ENCODE results near the gene MRAP2.
A peak's percentile ranks its signal among the peaks of the same experiment; 100 is the strongest.

The MRAP2 gene, protein sequence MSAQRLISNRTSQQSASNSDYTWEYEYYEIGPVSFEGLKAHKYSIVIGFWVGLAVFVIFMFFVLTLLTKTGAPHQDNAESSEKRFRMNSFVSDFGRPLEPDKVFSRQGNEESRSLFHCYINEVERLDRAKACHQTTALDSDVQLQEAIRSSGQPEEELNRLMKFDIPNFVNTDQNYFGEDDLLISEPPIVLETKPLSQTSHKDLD

DNA sequence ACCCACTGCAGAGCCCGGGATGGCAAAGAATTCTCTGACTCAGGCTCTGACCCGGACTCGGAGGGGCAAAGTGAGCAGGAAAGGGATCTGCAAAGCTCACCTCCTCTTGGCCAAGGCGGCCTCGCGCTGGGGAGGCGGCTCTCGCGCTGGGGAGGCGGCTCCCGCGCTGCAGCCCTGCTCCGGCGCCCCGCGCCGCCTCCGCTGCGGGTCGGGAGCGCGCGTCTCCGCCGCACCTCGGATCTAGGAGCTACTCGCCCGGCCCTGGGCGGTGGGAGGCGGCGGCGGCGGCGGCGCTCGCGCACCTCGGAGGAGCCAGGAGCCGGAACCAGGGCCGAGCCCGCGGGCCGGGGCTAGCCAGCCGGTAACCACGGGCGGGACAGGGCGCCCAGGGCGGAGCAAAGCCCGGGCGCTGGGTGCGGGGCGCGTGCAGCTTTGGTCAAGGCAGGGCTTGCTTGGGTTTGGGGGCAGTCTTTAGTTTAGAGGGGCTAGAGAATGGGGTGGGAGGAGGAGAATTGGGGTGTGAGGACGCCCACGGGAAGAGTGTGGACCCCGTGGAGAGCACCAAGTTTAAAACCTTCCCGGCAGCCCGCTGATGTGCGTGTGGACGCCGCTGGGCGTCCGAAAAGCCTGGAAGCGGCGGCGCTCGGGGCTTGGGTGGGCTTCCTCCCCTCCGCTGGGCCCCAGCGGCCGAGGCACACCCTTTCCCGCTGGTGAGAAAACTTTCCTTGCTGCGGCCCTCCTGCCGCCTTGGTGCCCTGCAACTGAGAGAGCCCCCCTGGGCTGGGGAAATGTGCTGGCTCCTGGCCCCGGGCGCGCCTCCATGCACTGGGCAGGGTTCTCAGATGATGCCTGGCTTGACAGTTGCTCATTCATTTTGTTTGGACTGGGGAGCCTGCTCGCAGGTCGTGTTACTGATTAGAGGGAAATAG is at the start of gene MRAP2:
Gene MRAP2 (plus strand): TSS at position 250 of the 929 bp plus-strand sequence. CDS start 21,547 bp downstream, outside the sequence.
- no peak for DNase-seq

DNA sequence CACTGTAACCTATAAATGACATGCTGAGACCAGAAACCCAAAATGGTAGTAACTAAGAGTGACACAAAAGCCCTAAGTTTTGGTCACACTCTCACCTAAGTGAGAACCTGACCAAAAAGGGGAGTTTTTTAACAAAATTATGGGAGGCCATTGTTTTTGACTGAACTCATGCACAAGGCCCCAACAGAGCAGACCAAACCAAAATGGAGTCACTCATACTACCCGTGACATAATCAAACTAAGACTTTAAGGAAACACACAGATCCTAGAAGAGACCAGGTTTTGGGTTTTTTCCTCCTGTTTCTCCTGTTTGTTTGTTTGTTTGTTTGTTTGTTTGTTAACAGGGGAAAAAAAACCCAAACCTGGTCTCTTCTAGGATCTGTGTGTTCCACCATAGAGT is 49.2 kb upstream of the MRAP2 start:
- no peak for DNase-seq

DNA sequence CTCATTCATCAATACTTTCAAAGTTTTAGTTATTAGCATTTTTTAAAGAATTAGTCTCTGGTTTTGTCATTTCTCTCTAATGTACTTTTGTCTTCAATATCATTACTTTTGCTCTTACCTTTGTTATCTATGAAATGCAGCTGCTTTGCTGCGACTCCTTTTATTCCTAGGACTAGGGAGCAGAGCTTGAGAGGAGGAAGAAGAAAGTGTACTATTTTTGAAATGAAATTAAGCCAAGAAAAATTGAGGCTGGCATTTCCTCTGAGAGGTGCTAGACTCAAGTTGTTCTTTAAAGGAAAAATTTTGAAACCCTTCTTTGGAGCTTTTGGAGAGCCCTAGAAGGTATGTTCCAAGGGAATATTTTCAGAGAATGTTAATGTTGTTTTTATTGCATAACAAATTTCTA is 48.3 kb upstream of the MRAP2 start:
- DNase-seq, result no peak

DNA sequence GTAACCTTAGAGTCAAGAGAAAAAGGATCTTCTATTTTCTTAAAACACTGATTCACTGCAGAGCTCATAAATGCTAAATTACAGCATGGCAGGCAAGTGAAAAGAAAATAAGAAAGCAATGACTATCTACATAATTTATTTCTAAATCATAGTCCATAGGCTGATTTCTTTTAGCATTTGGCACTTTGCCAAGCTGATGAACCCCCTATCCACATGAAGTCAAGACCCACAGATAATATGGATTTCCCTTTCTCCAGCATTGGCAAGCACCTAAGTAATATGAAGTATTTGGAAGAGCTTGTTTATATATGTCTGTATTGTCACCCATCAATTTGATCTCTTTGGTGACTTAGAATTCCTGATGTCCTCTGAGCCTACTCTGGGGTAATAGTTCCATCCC is 47.9 kb upstream of the MRAP2 start:
- no peak for DNase-seq

DNA sequence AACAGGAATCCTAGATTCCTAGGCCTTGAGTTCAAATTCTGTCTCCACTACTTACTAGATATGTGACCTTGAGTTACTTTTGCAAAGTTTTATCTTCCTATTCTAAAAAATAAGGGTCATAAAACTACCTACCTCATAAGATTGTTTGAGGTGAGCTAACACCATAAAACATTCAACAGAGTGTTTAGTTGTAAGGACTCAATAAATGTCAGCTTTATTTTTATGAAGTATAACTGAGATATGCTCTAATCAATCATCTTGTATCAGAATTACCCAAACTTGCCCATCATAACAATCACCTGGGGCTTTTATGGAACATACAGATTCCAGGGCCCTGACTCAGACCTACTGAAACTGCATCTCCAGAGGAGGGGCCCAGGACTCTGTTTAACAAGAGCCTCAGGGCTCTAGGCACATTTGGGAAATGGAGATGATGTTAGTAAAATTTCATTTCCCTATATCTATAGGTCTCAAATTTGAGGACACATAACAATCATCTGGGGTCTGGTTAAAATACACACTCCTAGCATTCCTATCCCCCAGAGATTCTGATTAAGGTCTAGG is 35.5 kb upstream of the MRAP2 start:
- DNase-seq, result no peak

DNA sequence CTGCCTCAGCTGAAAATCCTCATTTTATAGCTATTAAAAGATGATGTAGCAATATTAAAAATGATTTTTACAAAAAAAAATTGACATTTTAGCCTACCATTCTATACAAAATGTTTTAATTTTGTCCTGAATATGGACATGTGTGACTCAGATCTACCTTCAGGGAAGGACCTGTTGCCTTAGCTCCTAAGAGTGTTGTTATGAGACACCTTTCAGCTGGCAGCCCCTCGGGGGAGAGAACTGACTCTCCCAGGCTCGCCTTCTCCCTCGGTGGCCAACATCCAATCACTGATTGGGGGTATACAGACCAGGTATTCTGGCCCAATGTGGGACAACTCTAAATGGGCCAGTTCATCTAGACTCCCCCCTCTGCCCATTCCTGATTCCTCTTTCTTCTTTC is 32.5 kb upstream of the MRAP2 start:
- DNase-seq, result no peak

DNA sequence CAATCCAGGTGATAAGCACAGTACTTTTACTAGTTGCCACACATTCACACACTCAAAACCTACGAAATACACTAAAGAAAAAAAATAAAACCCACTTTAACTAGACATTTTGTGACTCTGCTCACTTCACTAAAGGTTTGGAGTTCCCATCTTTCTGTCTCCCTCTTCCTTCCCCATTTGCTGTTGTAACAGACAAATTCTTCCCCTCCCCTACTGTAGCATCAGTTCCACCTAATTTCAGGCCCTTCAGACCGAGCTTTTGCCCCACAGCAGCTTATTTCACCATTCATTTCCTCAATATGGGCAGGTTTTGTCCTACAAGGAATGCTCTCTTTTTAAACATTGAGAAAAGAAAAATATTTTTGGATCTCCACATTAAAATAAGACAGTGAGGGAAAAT is 31.3 kb upstream of the MRAP2 start:
- no peak for DNase-seq

DNA sequence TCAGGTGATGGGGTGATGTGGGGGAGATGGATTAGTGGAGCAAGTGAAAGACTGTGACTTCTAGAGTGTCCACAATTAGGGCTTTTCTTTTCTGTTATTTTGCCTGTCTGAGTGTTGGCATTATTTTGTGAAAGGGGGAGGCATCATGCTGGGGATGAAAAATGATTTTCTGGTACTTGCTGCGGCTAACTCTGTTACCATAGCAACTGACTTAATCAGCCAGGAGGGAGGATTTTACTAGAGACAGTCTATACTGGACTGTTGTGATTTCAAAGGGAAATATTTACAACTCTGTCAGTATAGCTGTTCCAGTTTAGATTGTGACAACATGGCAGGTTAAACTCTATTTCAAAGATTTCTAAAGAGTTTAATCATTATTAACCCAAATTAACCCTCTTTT is 30.4 kb upstream of the MRAP2 start:
- DNase-seq, result no peak

DNA sequence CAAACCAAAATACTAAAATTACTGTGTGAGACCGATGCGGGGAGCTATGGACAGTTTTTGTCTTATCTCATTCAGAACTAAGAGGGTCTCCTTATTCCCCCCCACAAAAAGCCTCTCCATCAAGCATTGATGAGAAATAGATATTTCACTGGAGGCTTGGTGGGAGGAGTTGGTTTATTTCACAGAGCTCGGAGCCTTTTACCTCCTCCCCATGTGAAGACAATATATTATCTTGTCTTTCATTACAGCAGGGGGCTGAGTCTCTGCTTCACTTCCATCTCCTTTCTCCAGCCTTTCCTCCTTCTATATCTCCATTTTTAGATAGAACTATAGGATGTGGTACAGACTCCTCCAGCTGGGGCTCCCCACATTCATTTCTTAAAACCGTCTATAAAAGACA is 29.9 kb upstream of the MRAP2 start:
- no peak for DNase-seq

DNA sequence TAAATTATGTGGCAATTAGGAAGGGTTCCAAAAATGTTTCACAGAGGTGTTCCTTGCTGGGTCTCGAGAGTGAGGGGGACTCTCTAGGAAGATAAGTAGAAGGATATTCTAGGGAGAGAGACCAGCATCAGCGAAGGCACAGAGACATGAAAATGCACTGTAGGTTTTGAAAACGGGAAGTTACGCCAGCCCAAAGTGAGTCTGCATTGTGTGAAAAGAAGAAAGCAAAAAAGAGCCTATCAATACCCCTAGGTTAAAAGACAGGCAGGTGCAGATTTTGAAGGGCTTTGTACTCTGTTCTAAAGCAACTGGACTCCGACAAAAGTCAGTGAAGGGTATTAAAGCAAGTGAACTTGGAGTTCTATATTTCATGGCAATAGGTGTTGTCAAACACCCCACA is 25.7 kb upstream of the MRAP2 start:
- no peak for DNase-seq

DNA sequence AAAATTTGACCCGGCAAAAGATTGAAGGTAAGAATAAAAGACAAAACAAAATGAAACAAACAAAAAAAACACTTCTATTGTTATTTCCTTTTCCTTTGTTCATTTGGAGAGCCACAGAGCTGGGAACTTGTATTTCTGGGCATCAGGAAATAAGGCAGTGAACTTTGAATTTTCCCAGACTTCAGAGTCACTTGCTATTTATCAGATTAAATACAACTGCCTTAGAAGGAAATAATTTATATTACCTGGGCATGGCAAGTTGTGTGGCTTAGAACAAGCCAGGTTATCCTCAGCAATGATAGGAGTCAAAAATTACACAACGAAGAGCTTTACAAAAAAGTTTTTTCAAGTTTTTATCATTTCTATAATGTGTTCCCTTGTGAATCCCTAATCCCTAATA is 20.2 kb upstream of the MRAP2 start:
- no peak for DNase-seq

DNA sequence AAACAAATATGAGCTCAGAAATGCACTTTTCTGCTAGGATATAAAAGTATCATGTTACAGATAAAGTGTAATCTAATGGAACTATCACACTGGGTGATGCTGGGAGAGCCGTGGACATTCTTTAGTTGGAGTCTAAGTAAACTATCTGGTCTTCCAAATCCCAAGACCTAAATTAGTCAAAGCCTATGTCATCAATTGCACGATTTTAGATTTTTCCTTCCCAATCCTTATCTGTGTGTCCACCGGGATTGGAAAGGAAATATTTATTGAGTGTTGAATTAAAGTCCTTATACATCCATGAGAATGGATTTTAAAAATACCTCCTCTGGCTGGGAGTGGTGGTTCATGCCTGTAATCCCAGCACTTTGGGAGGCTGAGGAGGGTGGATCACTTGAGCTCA is 19.6 kb upstream of the MRAP2 start:
- no peak for DNase-seq

DNA sequence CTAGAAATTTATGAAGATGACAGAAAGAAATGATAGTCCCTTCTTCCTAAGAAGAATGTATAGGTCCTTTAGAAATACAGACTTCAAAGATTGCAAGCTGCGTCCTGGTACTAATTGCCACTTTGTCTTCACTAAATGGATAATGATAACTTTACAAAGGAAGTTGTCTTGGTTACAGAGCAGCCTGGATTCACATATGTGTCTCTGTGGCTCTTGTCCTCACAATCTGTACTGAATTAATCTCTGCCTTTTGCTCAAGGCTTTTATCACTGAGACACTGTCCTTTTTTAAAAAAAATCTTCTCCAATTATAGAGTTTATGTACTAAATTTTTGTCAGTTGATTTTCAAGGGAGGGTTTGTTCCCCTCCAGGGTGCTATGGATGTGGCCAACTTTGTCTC is 17.5 kb upstream of the MRAP2 start:
- no peak for DNase-seq

DNA sequence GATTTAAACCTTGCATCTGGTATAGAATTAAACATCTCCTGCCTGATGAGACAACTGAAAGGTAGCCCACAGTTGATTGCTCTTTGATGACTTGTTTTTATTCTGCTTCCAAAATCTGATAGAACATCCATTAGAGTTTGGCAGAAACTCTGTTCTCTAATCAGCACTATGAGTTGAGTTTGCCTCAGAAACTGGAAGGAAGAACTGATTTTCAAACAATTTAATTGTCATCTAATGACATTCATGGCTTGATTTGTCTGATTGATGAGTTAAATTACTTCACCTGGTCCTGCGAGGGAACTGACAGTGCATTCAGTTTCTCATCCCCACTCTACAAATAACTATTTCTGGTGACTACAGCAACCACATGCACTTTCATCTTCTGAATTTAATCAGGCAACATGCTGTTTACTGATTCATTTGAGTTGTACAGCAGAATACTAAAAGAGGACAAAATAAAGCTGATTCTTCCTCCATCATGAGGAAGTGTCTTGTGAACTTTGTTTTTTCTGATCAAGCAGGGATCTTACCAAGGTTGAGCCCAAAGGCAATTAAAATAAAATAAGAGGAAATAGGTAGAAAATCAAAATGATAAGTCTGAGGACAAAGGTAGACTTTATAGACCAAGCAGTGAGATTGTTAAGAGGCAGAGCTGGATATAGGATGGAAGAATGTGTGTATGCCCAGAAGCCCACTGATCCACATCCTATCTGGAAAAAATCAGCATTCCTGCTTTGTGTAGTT is 15.7 kb upstream of the MRAP2 start:
- no peak for DNase-seq

DNA sequence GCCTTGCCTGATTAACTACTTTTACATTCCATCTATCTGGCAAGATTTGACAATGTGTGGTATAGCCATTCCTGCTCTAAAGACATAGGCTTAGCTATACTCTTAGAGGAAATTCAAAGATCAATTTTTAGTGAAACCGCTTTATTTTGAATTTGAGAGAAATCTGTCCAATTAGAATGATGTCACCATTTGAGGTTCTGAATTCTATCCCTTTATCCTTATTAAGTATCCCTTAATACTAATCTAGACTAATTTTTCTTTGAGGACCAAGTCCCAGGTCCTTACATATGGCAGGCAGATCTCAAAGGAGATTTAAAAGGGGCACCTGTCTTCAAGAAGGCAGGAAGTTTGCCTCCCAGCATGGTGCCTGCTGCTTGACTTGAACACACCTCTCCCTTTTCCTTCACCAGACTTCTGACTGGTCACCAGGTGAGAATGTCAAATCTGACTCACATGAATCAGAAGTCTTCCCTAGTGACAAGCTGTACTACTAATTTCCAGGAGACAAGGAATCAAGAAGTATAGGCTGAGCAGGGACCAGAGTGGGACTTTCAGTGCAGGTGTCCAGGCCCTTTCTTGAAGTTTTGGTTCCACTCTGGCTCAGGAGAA is 15.0 kb upstream of the MRAP2 start:
- no peak for DNase-seq

DNA sequence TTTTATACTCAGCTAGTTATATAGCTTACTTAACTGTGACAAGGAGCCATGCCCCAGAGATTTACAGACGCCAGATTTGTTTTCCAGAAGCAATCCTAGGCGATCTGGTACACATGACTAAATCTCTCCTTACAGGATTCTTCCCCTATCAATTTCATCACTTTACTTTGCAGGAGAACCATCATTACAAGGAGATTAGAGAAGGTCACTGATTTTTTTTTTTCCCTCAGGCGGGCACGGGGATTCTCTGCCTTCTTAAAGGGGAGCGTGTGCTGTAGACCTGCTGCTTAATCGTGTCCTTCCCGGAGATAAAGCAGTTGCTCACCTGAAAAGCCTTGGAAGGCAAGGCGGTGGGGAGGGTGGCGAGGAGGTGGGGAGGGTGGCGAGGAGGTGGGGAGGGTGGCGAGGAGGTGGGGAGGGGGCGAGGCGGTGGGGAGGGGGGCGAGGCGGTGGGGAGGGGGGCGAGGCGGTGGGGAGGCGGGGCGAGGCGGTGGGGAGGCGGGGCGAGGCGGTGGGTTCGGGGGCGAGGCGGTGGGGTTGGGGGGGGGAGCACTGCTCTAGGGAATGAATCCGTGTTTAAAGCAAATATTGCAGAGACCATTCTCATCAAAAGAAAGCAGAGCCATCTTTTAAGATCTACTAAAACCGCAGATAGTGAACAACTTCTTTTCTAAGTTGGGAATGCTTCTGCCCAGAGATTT is 14.3 kb upstream of the MRAP2 start:
- no peak for DNase-seq

DNA sequence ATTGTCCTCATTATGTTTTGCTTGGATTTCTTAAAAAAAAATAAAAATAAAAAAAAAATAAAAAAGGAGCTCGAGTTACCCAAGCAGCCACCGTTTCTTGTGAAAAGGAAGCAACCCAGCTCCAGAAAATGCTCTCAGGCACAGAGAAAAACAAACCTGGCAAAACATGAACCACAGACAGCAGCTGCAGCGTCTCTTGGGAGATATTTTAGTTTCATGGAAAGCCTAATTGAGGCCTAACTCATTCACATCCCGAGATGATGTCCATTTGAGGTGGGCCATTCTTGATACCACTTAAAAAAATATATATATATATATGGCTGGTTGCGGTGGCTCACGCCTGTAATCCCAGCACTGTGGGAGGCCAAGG is 13.7 kb upstream of the MRAP2 start:
- no peak for DNase-seq

DNA sequence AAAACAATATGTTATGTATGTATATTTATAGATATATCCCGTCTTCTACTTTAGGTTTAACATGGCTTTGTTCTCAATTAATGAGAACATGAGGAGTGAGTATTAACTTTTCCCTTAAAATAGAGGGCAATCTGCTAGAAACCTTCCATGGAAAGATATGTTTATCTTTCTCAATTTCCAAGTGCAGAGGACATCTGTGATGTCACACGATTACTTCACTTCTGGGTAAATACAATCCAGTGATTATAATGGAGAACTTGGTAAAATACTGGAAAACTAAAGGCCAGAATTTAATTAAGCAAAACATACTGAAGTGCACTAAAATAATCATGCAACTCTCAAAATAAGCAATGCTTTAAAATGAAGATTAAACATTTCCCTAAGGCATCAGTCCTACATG is 11.9 kb upstream of the MRAP2 start:
- no peak for DNase-seq

DNA sequence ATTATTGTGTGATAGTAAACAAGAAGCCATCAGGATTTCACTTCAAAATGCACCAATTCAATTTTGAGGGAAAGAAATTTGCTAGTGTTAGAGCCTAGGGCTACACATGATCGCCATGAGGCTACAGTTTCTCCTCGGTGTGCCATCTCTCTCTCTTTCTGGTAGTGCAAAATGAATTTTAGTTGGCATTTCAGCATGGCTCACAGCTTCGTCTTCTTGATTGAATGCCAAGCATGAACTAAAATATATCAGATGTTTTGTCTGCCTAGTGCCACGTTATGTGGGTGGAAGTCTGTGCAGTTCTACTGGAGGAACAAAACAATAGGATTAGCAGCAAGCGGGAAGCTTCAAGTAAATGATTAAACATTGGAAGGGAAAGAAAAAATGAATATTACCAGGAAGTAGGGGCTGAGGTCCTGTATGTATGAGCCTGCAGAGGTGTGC is 6.8 kb upstream of the MRAP2 start:
- peak; percentile 69 for DNase-seq

DNA sequence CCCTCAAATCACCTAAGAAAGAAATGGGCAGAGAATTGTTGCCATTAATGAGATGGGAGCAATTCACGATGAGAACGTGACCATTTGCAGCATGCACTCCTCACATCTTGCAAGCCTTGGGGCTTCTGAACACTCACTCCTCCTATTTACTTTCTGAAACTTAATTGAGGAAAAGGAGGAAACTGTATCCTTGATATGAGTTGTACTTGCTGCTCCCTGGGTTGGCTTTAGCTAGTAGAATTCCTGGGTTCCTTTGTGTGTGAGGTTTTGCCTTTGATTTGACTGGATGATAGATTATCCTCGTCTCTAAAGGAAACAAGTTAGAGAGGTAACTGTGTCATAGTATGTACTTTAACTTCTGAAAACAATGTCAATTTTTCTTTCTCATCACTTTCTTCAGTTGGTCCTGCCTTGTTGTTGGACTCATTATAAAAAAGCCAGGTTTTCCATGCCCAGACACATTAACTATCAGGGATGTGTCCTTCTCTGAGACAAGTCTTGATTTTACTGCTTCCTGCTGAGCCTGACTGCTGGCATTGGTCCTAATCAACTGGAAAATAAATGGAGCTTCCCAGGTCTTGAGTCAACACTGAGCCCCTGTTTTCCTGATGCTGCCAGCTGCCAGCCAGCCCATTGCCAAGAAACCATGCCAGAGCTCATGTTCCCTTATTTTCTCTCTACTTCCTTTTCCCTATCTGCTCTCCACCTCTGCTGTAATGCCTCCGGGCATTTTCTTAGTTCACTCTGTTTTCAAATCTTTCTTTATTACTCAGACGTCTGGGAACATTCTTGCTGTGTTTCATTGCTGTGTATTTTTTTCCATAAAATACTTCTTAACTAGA is 6.0 kb upstream of the MRAP2 start:
- peak; percentile 93 for DNase-seq

DNA sequence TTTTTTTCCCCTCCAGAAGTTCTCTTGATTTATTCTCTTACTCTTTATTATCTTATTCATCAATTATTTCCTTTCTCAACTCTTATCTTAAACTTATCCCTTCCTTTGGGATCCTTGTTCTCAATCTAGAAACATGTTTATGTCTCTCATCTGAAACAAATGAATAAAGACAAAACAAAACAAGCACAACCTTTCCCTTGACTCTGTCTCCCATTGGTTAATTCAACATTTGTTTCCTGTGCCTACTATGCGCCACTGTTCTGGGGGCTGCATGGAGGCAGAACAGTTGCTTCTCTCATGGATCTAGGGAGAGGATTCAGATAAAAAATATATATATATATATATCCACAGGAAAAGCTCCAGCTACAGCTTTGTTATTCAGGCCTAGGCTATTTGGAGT is 5.2 kb upstream of the MRAP2 start:
- no peak for DNase-seq

Data from NCI-H1694 treated with DMSO at 0.1 percent for 48 hours (cell line).